ENCODE results near the gene PDE11A.
"Not testable (repeated sequence)": the region's sequence is repeated elsewhere in the genome, so short reads cannot be mapped to it uniquely, and the experiment has no call there.

The PDE11A gene

GRCh38 chr2:177887722-177888121 is 184.9 kb downstream of the PDE11A start:
- in situ Hi-C loops (cut with MboI; ENCODE audit: low sequenced_read_pairs): no loop called here

GRCh38 chr2:177886824-177887223 is 185.8 kb downstream of the PDE11A start:
- in situ Hi-C loops (cut with MboI; ENCODE audit: low sequenced_read_pairs): no loop called here

GRCh38 chr2:177885828-177886466 is 186.6 kb downstream of the PDE11A start:
- in situ Hi-C loops (cut with MboI; ENCODE audit: low sequenced_read_pairs): no loop called here

GRCh38 chr2:177883177-177883576 is 189.4 kb downstream of the PDE11A start:
- in situ Hi-C loops (cut with MboI; ENCODE audit: low sequenced_read_pairs): no loop called here

- in situ Hi-C loops (cut with MboI; ENCODE audit: low sequenced_read_pairs): no loop called here
Observed at GRCh38 chr2:177882501-177882900, 190.1 kb downstream of the PDE11A start.

GRCh38 chr2:177881921-177882320 is 190.7 kb downstream of the PDE11A start:
- in situ Hi-C loops (cut with MboI; ENCODE audit: low sequenced_read_pairs): no loop called here

- in situ Hi-C loops (cut with MboI; ENCODE audit: low sequenced_read_pairs): no loop called here
Observed at GRCh38 chr2:177881008-177881747, 191.4 kb downstream of the PDE11A start.

- in situ Hi-C loops (cut with MboI; ENCODE audit: low sequenced_read_pairs): no loop called here
Observed at GRCh38 chr2:177880285-177880684, 192.3 kb downstream of the PDE11A start.

- in situ Hi-C loops (cut with MboI; ENCODE audit: low sequenced_read_pairs): no loop called here
Observed at GRCh38 chr2:177876950-177877349, 195.6 kb downstream of the PDE11A start.

- in situ Hi-C loops (cut with MboI; ENCODE audit: low sequenced_read_pairs): no loop called here
Observed at GRCh38 chr2:177874686-177875085, 197.9 kb downstream of the PDE11A start.

GRCh38 chr2:177873915-177874314 is 198.7 kb downstream of the PDE11A start:
- in situ Hi-C loops (cut with MboI; ENCODE audit: low sequenced_read_pairs): no loop called here

- in situ Hi-C loops (cut with MboI; ENCODE audit: low sequenced_read_pairs): no loop called here
Observed at GRCh38 chr2:177872286-177872685, 200.3 kb downstream of the PDE11A start.

GRCh38 chr2:177869912-177870311 is 202.7 kb downstream of the PDE11A start:
- in situ Hi-C loops (cut with MboI; ENCODE audit: low sequenced_read_pairs): no loop called here

- in situ Hi-C loops (cut with MboI; ENCODE audit: low sequenced_read_pairs): no loop called here
Observed at GRCh38 chr2:177869209-177869608, 203.4 kb downstream of the PDE11A start.

GRCh38 chr2:177868806-177869205 is 203.8 kb downstream of the PDE11A start:
- in situ Hi-C loops (cut with MboI; ENCODE audit: low sequenced_read_pairs): no loop called here

GRCh38 chr2:177857538-177857937 is 215.0 kb downstream of the PDE11A start:
- in situ Hi-C loops (cut with MboI; ENCODE audit: low sequenced_read_pairs): no loop called here

- in situ Hi-C loops (cut with MboI; ENCODE audit: low sequenced_read_pairs): no loop called here
Observed at GRCh38 chr2:177852389-177852788, 220.2 kb downstream of the PDE11A start.

- in situ Hi-C loops (cut with MboI; ENCODE audit: low sequenced_read_pairs): no loop called here
Observed at GRCh38 chr2:177843188-177843587, 229.4 kb downstream of the PDE11A start.

GRCh38 chr2:177842243-177842642 is 230.3 kb downstream of the PDE11A start:
- in situ Hi-C loops (cut with MboI; ENCODE audit: low sequenced_read_pairs): no loop called here

- in situ Hi-C loops (cut with MboI; ENCODE audit: low sequenced_read_pairs): not testable (repeated sequence)
Observed at GRCh38 chr2:177835418-177836204, 237.0 kb downstream of the PDE11A start.

- in situ Hi-C loops (cut with MboI; ENCODE audit: low sequenced_read_pairs): no loop called here
Observed at GRCh38 chr2:177832611-177833433, 239.8 kb downstream of the PDE11A start.
